Thoracic aorta endothelial cell (primary cell): ENCODE measurements around the gene RHOF. TPM values are rescaled to one million over a fixed set of nuclear protein-coding genes. Genes with fewer than 3 reads are reported as not detected.

Experiments
- total RNA-seq: library from RNA; depleted of rRNA; stranded (reverse); fragments of >200 nt; gene quantifications from 2 replicates; pipeline ENCODE4 v1.2.3, GENCODE V29; 2012

The RHOF gene
- total RNA-seq: 17.0 and 18.2 TPM in 2 replicates

GRCh38 chr12:121793440-121793837, at the start of gene RHOF:
RHOF (minus strand) TSS chr12:121793688; CDS start chr12:121793633, 55 bp downstream.

GRCh38 chr12:121803861-121804416, 10.5 kb upstream of the RHOF start, which contains the start of gene SETD1B:
SETD1B (plus strand) TSS chr12:121804009; CDS start chr12:121804738, 729 bp downstream.

Other genes with a start within 250 kb of the RHOF start
- gene KDM2B, start 212.7 kb downstream of the RHOF start, total RNA-seq: 41.3 and 44.3 TPM in 2 replicates
- 13.4 and 22.5 TPM in 2 replicates for gene ORAI1, start 167.2 kb downstream of the RHOF start, total RNA-seq
- 0.29 and 0.80 TPM in 2 replicates for gene MORN3, start 124.0 kb downstream of the RHOF start, total RNA-seq
- gene TMEM120B, start 80.9 kb downstream of the RHOF start, total RNA-seq: 6.3 and 11.8 TPM in 2 replicates
- 5.7 and 8.0 TPM in 2 replicates for gene SETD1B, start 10.3 kb upstream of the RHOF start, total RNA-seq
- not detected in 2 replicates for gene HPD, start 65.2 kb upstream of the RHOF start, total RNA-seq
- 41.2 and 59.0 TPM in 2 replicates for gene PSMD9, start 95.1 kb upstream of the RHOF start, total RNA-seq
- gene CFAP251, start 124.9 kb upstream of the RHOF start, total RNA-seq: 3.6 and 4.3 TPM in 2 replicates
- 7.0 and 10.6 TPM in 2 replicates for gene BCL7A, start 228.2 kb upstream of the RHOF start, total RNA-seq